GM19023 (cell line): Measurements from ENCODE around the gene USP25.

ENCODE experiments used
- ATAC-seq: cut with Tn5 transposase; IDR thresholded peaks from one replicate; pipeline ENCODE4 v1.9.1; 2021; ENCODE audit warnings: mild to moderate bottlenecking, moderate library complexity; ENCODE audit not compliant: unreplicated experiment

USP25 gene

GRCh38 chr21:15850645-15851044 is 120.9 kb downstream of the USP25 start:
- ATAC-seq = no peak

- ATAC-seq = no peak
These were observed 122.4 kb downstream of the USP25 start for GRCh38 chr21:15852146-15852545.

- ATAC-seq = no peak
These were observed 123.3 kb downstream of the USP25 start for GRCh38 chr21:15853126-15853525.

- no peak for ATAC-seq
These were observed 127.0 kb downstream of the USP25 start for GRCh38 chr21:15856813-15857212.

GRCh38 chr21:15857740-15858139 is 128.0 kb downstream of the USP25 start:
- ATAC-seq = no peak

GRCh38 chr21:15860541-15860940 is 130.8 kb downstream of the USP25 start:
- ATAC-seq = no peak

GRCh38 chr21:15868940-15869339 is 139.2 kb downstream of the USP25 start:
- ATAC-seq = no peak

- peak; percentile 64 for ATAC-seq
These were observed 141.0 kb downstream of the USP25 start for GRCh38 chr21:15870819-15871218.

- no peak for ATAC-seq
These were observed 142.5 kb downstream of the USP25 start for GRCh38 chr21:15872236-15872635.

GRCh38 chr21:15874615-15875014 is 144.8 kb downstream of the USP25 start:
- ATAC-seq = no peak

- ATAC-seq = no peak
These were observed 145.5 kb downstream of the USP25 start for GRCh38 chr21:15875286-15875685.

GRCh38 chr21:15893902-15894301 is 164.1 kb downstream of the USP25 start:
- no peak for ATAC-seq

GRCh38 chr21:15894596-15894995 is 164.8 kb downstream of the USP25 start:
- no peak for ATAC-seq

GRCh38 chr21:15895142-15896106 is 165.6 kb downstream of the USP25 start:
- ATAC-seq = no peak

GRCh38 chr21:15896501-15896900 is 166.7 kb downstream of the USP25 start:
- no peak for ATAC-seq

- no peak for ATAC-seq
These were observed 174.6 kb downstream of the USP25 start for GRCh38 chr21:15904389-15904788.

GRCh38 chr21:15908187-15908586 is 178.4 kb downstream of the USP25 start:
- no peak for ATAC-seq

- ATAC-seq = no peak
These were observed 198.4 kb downstream of the USP25 start for GRCh38 chr21:15928196-15928595.

GRCh38 chr21:15928686-15929425 is 199.1 kb downstream of the USP25 start:
- ATAC-seq = no peak

- no peak for ATAC-seq
These were observed 199.8 kb downstream of the USP25 start for GRCh38 chr21:15929536-15929935.
